GM18951 (cell line): ENCODE measurements around the gene BCHE.

ENCODE experiments used
- POLR2A ChIP-seq: IDR thresholded peaks from 4 replicates; pipeline ENCODE4 v1.6.1; 2011; ENCODE audit warnings: mild to moderate bottlenecking; ENCODE audit not compliant: insufficient read length, insufficient read depth; ENCODE audit errors: extremely low read depth
- in situ Hi-C: fragments of 300-500 bp; cut with MboI; formaldehyde crosslinking; loops from one replicate; pipeline ENCODE4 v1.12.0; 2022; ENCODE audit warnings: low sequenced_read_pairs, mixed read lengths, inconsistent platforms; ENCODE audit not compliant: unreplicated experiment

The BCHE gene

GRCh38 chr3:165803471-165803870 is 33.8 kb downstream of the BCHE start:
- in situ Hi-C loops: no loop called here
- no peak for TF ChIP-seq POLR2A

GRCh38 chr3:165800970-165801369 is 36.3 kb downstream of the BCHE start:
- no peak for TF ChIP-seq POLR2A
- in situ Hi-C loops: no loop called here

DNA sequence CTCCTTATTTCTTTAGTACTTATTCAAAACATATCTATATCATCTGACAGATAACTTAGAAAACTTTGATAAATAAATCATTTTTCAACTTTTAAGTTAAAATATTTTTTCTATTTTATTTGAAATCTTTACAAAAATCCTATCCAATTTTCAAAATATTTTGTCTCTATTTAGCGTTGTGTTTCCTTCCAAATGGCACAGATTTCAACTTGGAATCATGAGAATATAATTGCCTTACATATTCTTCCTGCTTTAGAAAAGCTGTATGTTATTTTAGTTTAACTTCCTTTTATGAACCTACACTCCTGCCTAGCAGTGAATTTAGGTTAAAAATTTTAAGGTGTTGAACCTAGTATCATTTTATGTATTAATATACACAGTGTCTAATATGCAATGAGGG is 38.2 kb downstream of the BCHE start:
- in situ Hi-C loops: no loop called here
- TF ChIP-seq POLR2A: no peak

- no peak for TF ChIP-seq POLR2A
- in situ Hi-C loops: no loop called here
These were observed 39.7 kb downstream of the BCHE start for GRCh38 chr3:165797551-165797950.

GRCh38 chr3:165796701-165797100 is 40.5 kb downstream of the BCHE start:
- in situ Hi-C loops: no loop called here
- TF ChIP-seq POLR2A: no peak

- in situ Hi-C loops: no loop called here
- no peak for TF ChIP-seq POLR2A
These were observed 48.7 kb downstream of the BCHE start for GRCh38 chr3:165788531-165788930.

DNA sequence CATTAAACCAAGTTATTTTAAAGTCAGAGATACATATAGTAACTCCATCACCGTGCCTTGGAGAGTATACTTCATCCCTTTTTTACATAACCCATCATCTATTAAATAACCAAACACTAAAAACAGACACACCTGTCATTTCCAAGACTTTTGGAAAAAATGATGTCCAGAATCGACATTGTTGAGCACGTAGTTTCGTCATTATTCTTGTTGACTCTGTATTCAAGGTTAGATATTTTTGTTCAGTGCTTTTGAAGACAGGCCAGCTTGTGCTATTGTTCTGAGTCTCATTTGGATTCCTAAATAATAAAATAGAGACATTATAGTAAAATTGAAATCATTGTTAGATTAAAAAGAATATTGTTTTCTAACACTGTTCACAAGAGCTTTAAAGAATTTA is 51.2 kb downstream of the BCHE start:
- in situ Hi-C loops: no loop called here
- no peak for TF ChIP-seq POLR2A

GRCh38 chr3:165784337-165784736 is 52.9 kb downstream of the BCHE start:
- in situ Hi-C loops: no loop called here
- no peak for TF ChIP-seq POLR2A

DNA sequence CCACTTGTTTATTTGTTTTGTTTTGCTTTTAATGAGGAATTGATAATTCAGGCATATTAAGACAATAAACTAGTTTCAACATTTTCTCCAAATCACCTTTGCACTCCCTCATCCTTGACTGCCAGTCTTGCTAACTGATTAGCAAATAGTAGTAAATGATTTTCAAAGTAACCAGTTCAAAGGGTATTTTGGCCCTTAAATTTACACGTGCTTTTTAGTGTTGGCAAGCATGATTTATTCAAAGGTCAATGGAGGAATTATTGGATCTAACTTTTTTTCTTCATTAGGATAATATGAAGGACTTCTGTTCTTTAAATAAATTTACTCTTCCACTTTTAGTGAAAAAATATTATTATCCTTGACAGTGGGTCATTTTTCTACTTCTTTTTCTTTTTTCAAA is 53.8 kb downstream of the BCHE start:
- in situ Hi-C loops: no loop called here
- TF ChIP-seq POLR2A: no peak

DNA sequence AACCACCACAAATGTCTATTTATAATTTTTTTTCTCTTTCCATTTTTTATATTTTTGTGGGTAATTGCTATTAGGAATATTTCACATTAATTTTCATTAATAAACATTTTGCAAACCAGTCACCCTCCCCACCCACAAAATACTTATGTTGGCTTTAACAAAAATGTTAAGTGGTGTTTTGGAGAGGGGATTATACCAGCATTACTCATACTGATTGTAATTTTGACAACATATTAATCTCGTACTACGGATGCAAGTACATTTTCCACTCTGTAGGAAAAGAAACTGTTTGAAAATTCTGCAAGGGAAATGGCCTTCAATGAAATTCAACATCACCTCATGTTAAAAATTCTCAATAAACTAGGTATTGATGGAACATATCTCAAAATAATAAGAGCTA is 58.3 kb downstream of the BCHE start:
- TF ChIP-seq POLR2A: no peak
- in situ Hi-C loops: no loop called here

GRCh38 chr3:165778456-165778855 is 58.8 kb downstream of the BCHE start:
- in situ Hi-C loops: no loop called here
- no peak for TF ChIP-seq POLR2A

GRCh38 chr3:165775824-165776223 is 61.4 kb downstream of the BCHE start:
- TF ChIP-seq POLR2A: no peak
- in situ Hi-C loops: no loop called here

- no peak for TF ChIP-seq POLR2A
- in situ Hi-C loops: no loop called here
These were observed 66.4 kb downstream of the BCHE start for GRCh38 chr3:165770781-165771180.

- in situ Hi-C loops: no loop called here
- TF ChIP-seq POLR2A: no peak
These were observed 68.5 kb downstream of the BCHE start for GRCh38 chr3:165768680-165769079.

GRCh38 chr3:165759041-165759440 is 78.2 kb downstream of the BCHE start:
- in situ Hi-C loops: no loop called here
- TF ChIP-seq POLR2A: no peak
